Fibroblast of skin of left quadriceps (primary cell): Measurements from ENCODE around the gene COBL.
"Not testable (repeated sequence)": the region's sequence is repeated elsewhere in the genome, so short reads cannot be mapped to it uniquely, and the experiment has no call there.

Experiments
- DNase-seq, 2 experiments: peaks; one replicate each; pipeline ENCODE4 v3.0.0-alpha.2; 2013; ENCODE audit warnings: low read depth in 2 of 2

The COBL gene

DNA sequence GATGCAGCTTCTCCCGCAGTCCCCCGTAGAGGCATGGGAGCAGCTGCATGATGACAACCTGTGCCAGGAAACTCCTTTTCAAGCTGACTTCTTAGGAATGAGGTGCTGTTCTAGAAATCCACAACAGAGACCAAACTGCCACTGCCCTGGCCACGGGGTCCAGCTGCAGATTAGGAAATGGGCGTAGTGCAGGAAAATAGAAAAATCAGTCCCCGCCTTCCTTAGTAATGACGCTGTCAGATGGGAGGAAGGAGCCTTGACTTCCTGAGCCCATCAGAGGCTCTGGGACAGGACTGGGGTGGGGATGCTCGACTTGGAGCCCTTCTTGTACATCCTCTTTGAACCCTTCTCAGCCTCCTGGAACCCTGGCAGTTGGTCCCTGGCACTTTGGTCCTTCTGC, 306.1 kb downstream of the COBL start:
- no peak for DNase-seq

DNA sequence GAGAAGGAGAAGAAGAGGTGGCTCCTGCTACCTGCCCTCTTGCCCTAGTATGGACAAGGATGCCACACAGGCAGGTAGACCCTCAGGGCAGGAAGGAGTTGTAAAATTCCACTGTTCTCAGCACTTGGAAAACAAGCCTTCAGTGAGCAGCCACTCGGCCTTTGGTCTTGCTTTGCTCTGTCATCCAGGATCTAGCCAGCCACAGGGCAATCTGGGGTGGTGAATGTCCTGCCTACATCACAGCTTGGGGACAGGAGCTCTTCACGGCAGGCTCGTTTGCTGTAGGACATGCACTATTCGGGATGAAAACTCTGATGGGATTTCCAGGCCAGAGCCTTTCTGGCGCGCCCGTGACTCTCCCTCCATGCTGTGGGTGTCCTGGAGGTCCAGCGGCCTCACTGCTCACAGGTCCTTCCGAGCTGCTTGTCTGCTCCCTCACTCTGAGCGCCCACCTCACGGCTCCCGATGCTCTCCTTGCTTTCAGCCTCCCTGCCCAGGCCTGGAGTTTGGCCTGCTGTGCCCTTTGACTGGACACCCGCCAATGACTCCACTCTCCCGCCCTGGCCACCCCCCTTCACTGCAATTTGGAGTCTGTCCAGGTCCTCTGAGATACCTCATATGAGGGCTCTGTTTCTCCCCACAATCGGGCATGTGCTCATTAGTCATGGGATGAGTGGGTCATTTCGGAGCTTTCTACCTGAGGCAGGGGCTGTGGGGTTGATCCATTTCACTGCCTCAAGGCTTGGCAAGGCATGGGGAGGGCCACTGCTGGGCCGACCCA, 306.7 kb downstream of the COBL start:
- no peak for DNase-seq

DNA sequence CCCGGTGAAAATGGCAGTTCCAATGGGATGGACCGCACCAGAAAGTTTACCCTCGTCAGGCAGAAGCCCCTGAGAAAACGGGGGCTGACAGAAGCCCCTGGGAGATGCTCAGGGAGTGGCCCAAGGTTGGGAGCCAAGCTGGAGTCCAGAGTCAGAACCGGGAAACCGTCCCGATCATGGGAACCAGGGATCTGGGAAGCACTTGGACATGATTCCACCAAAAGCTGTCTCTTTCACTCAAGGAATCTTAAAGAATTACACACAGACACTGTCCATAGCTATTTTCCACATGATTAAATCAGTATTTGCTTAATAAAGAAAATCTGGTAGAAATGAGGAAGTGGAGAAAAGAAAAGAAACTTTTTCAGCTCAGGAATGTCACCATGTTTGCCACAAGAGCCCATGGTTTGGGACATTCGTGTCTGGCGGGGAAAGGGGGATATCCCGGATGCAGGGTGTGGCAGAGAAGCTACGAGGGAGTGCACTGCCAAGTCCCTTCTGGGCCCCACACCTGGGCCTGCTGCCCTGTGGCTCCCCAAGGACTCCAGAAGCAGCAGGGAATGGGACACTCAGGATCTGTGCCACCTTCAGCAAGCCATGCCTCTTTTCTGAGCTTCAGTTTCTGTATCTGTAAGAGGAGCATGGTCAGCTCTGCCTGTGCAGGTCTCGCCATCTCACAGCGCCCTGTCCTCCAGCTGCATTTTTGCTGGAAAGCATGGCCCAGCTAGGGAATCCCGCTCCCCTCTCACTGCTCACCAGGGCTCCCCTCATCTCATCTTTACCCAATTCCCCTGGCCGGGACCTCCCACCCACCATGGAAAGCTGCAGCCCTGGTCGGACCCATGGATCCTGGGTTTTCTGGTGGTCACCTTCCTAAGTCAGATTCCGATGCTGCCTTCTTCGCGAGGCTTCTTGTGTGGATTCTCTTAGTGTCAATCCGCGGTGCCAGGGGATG, 308.8 kb downstream of the COBL start:
- no peak for DNase-seq

DNA sequence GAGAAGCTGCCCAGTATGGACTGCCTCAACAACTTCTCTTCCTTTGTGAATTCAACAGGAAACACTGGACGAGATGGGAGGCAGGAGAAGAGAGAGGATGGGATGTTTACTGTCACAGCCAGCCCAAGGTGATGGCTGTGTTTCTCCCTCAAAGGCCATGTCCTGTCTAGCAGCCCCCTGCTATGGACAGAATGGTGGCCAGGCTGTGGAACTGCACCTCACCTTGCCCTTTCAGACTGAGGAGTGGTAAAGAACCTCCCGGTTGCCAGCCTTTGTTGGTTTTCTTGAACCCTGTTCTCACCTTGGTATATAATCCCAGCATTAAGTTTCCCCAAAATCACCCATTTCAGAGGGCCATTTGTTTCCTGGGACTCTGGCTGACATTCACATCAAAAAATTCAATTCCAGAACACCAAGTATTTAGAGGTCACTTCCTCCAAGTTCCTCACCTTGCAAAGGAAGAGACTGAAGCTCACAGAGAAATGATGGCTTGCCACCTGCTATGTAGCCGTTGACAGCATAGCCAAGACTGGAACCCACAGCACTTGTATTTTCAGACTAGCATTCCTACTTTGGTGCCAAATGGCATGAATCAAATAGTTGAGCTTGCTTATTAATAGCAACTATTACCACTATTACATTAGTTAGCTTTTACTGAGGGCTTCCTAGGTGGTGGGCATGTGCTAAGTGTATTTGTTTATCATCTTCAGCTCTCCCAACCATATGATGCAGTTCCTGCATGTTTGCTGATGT, 309.9 kb downstream of the COBL start:
- no peak for DNase-seq

DNA sequence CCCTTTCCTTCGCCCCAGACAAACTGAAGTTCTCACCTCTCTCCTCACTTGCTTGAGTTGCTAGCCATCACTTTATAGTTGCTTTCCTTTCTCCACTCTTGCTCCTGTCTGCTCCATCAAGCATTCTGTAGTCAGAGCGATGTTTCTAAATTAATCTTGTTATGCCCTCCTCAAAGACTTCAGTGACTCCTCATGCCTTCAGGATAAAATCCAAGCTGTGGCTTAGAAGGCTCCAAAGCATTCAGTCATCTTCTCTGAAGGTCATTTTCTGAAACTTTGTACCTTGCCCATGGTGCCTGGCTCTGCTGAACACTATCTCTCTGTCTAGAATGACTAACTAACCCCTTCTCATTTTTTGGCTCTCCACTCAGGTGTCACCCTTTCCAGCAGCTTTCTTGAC, 311.5 kb downstream of the COBL start:
- DNase-seq, result no peak

DNA sequence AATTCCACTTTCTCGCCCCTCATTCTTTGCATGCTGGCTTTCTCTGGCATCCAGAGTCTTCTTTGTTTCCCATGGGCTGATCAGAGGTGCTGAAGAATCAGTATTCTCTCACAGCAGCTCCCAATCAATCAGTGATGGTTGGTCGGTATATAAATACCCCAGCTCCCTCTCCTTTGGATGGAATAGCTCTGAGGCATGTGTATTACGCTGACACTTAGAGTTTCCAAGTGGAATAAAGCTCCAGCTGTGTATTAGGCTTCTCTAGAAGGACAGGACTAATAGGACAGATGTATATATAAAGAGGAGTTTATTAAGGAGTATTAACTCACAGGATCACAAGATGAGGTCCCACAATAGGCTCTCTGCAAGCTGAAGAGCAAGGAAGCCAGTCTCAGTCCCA, 315.7 kb downstream of the COBL start:
- no peak for DNase-seq

DNA sequence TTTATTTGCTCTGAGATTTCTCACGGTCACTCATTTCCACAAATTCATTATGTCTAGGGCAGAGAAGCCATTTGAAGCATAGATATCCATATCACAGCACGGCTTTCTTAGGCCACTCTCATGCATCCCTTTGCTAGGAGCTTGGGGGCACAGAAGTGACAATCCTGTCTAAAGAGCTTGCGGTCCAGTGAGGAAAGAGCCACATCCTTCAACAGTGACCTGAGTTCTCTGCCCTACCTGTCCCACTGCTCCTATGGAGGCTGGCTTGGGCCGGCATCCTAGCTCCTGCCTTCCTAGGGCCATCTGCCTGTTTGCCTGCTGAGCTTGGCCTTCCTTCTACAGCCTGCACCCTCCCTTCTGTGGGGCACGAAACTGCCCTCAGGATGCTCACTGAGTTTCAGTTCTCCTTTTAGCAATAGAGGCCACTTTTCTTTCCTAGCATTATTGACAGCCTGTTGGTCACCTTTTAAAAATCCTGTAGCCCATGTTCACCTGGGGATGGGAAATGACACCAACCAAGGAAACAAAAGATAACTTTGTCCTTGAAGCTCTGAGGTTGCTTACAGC, 321.8 kb downstream of the COBL start:
- no peak for DNase-seq

DNA sequence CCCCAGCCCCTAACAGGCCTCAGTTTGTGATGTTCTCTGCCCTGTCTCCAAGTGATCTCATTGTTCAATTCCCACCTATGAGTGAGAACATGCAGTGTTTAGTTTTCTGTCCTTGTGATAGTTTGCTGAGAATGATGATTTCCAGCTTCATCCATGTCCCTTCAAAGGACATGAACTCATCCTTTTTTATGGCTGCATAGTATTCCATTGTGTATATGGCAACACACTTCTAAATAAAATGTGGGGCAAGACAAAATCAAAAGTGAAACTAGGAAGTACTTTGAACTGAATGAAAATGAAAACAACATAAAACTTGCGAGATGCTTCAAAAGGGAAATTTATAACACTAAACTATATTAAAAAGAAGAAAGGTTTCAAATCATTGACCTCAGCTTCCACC, 326.4 kb downstream of the COBL start:
- DNase-seq, result not testable (repeated sequence)

DNA sequence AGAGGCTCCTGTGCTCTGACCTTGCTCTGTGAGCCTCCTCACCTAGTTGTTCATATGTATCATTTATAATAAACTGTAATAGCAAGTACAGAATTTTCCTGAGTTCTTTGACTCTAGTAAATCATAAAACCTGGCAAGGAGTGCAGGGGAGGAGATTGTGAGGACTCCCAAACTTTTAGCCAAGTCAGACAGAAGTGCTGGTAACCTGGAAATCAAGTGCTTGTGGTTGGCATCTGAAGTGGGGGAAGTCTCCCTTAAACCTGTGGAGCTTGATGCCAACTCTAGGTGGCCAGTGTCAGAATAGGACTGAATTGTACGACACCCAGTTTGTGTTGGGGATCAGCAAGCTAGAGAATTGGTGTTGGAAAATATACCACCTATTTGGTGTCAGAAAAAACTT, 327.6 kb downstream of the COBL start:
- no peak for DNase-seq

DNA sequence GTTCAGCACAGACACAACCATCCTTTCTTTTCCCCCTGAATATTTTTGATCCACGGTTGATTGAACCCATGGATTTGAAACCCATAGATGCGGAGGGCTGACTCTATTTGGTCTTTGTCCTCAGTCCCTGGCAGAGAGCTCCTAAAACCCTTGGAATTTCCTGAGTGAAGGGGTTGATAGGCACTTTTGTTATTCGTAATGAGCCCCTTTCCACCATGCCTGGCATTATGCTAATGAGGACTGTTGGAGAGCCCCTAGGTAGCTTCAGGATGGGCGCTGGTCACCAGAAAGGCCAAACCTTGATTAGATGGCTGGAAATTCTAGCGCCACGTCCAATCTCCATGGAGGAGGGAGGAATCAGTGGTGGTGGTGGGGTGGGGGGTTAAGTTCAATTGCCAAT, 328.1 kb downstream of the COBL start:
- no peak for DNase-seq

DNA sequence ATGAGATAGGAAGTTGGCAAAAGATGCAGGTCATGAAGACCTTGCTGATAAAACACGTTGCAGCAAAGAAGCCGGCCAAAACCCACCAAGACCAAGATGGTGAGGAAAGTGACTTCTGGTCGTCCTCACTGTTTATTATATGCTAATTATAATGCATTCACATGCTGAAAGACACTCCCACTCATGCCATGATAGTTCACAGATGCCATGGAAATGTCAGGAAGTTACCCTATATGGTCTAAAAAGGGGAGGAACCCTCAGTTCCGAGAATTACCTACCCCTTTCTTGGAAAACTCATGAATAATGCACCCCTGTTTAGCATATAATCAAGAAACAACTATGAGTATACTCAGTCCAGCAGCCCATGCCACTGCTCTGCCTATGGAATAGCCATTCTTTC, 331.5 kb downstream of the COBL start:
- no peak for DNase-seq

DNA sequence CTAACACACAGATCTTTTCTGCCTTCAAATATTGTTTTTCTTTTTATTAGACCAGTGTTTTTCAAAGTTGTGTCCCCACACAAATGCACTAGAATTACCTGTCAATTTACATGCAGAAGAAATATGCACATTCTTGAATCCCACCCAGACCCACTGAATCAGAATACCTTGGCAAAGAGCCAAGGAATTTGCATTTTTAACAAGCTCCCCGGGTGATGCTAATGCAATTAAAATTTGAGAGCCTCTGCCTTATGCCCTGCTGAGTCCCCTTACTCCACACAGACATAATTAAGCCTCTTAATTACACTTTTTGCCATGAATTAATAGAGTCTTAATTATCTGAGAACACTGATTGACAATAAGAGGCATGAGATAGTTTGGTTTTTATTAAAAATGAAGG, 332.8 kb downstream of the COBL start:
- no peak for DNase-seq

DNA sequence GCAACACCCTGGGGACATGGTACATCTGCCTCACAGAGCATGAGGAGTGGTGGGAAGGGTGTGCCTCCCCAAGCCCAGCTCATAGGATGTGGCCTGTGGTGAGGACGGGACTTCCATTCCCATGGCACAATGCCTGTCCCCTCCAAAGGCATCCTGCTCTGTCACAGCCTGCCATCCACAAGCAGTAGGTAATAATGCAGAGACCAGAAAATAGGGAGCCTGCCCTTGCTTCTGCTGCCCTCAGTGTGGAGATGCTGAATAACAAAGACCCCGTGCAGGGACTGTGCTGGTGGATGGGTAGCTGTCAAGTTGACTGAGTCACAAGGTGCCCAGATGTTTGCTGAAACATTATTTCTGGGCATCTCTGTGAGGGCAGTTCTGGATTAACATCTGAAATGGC, 334.0 kb downstream of the COBL start:
- no peak for DNase-seq

DNA sequence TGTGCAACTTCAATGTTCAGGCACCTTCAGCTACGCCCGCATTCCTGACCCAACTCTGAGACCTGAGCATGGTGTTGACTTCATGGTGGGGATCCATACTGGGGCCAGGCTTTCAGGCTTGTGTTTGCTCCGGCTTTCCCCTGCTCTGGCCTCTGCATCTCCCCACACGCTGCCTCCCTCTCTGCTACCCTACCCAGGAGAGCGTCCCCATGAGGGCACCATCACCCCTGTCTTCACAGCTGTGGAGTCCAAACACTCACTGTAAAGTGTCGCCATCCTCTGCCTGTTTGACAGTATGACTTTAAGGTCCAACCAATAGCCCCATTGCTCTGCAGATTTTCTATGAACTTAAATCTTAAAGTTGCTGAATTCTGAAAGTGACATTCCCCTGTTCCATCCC, 334.9 kb downstream of the COBL start:
- no peak for DNase-seq

DNA sequence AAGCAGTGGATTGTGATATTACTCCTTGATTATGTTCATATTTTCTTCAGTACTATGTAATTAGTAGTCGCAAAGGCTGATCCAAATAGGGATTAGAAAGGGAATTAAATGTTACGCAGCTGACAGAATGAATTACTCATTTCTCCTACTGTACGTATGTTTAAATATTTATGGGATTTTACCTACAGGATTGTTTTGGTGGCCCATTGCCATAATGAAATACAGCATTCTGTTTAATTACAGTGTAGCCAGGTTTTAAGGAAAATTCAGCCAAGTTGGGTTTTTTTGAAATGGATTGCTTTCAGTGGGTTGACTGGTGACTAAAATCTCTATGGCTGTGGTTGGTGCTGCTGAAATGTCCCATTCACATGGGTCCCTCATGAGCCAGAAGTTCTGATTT, 336.2 kb downstream of the COBL start:
- DNase-seq, result no peak

DNA sequence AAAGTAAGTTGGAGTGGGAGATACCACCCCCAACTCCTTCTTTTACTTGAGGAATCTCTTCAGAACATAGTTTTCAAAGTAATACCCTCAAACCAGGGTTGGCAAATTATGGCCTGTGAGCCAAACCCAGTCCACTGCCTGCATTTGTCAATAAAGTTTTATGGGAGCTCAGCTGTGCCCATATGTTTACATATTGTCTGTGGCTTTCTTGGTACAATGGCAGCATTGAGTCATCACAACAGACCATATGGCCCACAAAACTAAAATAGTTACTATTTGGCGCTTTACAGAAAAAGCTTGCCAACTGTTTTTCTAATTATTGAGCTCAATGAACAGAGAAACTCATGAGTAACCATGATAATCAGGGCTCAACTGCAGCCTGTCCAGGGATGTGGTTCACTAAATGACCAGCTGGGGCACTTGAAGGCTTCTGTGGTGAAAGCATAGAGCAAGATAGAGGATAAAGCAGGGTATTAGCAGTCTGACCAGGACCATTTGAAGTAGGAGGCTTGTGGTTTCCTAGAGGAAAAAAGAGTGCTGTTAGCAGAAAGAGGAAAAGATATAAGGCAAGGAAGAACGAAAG, 337.9 kb downstream of the COBL start:
- no peak for DNase-seq

DNA sequence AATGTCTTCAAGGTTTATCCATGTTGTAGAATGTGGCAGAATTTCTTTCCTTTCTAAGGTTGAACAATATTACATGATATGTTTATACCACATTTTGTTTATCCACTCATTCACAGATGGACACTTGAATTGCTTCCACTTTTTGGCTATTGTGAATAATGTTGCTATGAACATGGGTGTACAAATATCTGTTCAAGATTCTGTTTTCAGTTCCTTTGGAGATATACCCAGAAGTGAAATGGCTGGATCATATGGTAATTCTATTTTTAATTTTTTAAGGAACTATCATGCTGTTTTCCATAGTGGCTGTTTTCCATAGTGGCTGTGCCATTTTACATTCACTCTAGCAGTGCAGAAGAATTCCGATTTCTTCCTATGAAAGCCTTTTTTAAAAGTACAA, 339.2 kb downstream of the COBL start:
- DNase-seq, result no peak

DNA sequence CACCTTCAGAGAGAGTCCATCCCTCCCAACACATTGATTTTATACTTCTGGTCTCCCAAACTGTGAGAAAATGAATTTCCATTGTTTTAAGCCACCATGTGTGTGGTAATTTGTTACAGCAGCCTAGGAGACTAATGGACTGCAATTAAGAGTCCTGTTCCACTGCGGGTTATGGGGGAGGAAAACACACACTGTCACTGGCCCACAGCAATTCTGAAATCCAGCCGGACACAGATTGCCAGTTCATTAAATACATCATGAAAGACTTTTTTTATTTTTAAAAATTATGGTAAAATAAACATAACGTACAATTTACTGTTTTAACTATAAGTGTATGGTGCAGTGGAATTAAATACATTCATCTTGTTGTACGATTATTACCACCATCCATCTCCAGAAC, 340.5 kb downstream of the COBL start:
- no peak for DNase-seq

DNA sequence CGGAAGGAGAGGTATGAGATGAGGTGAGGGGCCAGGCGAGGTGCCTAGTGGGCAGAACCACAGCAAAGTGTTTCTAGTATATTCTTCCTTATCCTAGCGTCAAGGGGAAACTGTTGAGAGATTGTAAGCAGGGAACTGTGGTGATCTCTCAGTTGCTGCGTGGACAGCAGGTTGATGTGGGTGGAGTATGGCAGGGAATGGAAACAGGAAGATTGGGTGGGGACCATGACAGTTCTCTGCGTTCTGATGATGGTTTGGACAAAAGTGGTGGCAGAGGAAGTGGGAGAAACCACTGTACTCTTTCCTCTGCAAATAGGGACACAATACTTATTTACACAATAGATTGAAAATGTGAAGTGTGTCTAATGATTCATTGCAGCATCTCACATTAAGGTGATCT, 342.4 kb downstream of the COBL start:
- no peak for DNase-seq

DNA sequence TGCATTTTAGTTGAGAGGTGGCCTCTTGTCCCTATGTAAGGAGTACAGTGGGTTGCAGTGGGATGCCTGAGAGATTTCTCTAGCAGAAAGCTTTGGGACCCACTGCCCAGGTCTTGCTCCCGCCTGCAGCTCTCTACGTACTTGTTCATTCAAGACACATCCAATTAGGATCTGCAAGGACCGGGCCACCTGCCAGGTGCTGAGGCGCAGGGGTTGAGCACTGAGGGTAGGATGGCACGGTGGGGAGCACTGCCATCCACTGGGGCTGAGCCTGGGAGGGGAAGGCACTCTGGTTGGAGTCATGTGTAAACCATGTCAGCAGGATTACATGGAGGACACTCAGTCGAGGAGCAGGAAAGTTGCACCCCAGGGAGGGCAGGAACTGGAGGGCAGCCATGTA, 342.8 kb downstream of the COBL start:
- no peak for DNase-seq

DNA sequence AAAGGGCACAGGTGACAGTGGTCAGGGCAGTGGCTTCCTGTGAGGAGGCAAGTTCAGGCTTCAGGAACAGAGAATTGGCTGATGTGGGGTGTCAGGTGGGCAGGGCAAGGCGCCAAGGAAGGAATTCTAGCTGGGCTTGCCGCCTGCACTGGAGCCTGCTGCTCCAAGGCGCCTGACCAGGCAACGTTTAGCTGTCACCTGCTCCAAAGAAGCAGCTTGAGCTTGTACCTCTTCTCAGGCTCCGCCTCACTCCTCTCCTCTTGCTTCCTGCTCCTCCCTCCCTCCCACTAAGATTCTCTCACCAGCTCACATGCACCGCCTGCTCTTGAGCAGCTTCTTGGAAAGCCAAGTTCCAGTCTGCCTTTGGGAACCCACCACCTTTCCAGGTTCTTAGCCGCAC, 346.5 kb downstream of the COBL start:
- DNase-seq, result no peak
